ENCODE data around the gene CDC25C. TPM values are rescaled to one million over a fixed set of nuclear protein-coding genes. Genes with fewer than 3 reads are reported as not detected.
"Not testable (repeated sequence)": the region's sequence is repeated elsewhere in the genome, so short reads cannot be mapped to it uniquely, and the experiment has no call there.

CDC25C gene
- total RNA-seq, 2 experiments from 2014 or later = 19.2 to 21.1 TPM

DNA sequence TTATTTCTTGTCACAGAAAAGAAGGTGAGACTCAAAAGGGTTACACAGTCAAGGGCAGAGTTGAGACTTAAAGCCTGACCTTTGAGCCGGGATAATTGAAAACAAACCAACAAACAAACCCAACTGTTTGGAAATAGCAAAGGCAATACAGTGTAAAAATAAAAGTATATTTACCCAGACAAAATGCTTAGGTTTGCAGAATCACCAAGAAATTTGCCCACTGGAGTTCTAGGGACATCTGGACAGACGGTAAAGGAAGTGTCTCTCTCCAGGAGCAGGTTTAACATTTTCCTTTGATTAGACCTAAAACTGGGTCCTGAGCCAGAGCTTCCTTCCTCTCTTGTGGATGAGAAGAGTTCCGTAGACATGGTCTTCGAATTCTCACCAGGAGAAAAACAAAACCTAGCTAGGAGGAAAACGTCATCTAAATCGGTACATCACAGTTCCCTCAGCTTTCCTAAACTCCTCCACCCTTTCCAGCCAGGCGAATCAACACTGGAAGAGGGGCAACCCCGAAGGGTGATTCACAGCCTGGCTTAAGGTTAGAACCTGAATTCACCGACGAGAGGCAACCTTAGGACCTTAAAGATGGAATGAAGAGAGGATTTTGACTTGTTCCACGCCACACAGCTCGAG, 673 bp downstream of the CDC25C start:
- Histone ChIP-seq H3K4me1 (ENCODE audit: insufficient read depth, low read length, poor library complexity, severe bottlenecking) (peaks cover 15% of the 10 kb centered on the region), H4K20me1 (ENCODE audit: insufficient read depth, low read length) (no peaks in the 10 kb centered on the region), H3K9me2 (ENCODE audit: insufficient read depth, low read length) (no peaks in the 10 kb centered on the region), H3K36me3 (ENCODE audit: insufficient read depth, low read length) (peaks cover 14% of the 10 kb centered on the region; the same call in 1 of the 2 replicates), H3K79me2 (ENCODE audit: insufficient read depth, low read depth, low read length) (peaks cover 13% of the 10 kb centered on the region; the same call in 1 of the 2 replicates), H3K27ac (ENCODE audit: low read depth, low read length, poor library complexity, severe bottlenecking) (peak overlapping the region; percentile 54), H3K4me3 (ENCODE audit: low read depth, low read length, poor library complexity, severe bottlenecking) (peak overlapping the region; percentile 83), H2AFZ (ENCODE audit: low read length) (peak overlapping the region; percentile 82), H3K4me2 (ENCODE audit: low read length) (peak overlapping the region; percentile 80), H3K9me3 (ENCODE audit: low read length) (no peaks in the 10 kb centered on the region)
- intact Hi-C loops (cut with micrococcal nuclease; ENCODE audit: unreplicated experiment) = loop anchor here (5.0 kb wide), 2 partner anchors 119 to 299 kb away; partner anchors contain the start of genes CDC23 and FAM13B
- ChIA-PET CTCF (ENCODE audit: unreplicated experiment) (interaction anchor here (0.7 kb wide), 1 partner anchor 21 kb away, joined by 3 read pairs; the partner anchor contains the start of gene KDM3B), POLR2A (interaction anchor here (1.1 to 2.9 kb wide), 5 partner anchors 9 to 148 kb away, joined by 3 to 18 read pairs (median 5); no protein-coding TSS in a partner anchor)
- TF ChIP-seq, protein P1, sequence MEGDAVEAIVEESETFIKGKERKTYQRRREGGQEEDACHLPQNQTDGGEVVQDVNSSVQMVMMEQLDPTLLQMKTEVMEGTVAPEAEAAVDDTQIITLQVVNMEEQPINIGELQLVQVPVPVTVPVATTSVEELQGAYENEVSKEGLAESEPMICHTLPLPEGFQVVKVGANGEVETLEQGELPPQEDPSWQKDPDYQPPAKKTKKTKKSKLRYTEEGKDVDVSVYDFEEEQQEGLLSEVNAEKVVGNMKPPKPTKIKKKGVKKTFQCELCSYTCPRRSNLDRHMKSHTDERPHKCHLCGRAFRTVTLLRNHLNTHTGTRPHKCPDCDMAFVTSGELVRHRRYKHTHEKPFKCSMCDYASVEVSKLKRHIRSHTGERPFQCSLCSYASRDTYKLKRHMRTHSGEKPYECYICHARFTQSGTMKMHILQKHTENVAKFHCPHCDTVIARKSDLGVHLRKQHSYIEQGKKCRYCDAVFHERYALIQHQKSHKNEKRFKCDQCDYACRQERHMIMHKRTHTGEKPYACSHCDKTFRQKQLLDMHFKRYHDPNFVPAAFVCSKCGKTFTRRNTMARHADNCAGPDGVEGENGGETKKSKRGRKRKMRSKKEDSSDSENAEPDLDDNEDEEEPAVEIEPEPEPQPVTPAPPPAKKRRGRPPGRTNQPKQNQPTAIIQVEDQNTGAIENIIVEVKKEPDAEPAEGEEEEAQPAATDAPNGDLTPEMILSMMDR (conservative IDR thresholded peaks at IDR 0.05; ENCODE audit: low read length) = no peak
- no peak for TF ChIP-seq EZH2phosphoT487 (IDR thresholded peaks at IDR 0.05; ENCODE audit: borderline replicate concordance, low read depth, low read length)
- DNase-seq (ENCODE audit: low spot score) = no peak
- TSS peak; percentile 70 for BruUV-seq (replicated peaks)

DNA sequence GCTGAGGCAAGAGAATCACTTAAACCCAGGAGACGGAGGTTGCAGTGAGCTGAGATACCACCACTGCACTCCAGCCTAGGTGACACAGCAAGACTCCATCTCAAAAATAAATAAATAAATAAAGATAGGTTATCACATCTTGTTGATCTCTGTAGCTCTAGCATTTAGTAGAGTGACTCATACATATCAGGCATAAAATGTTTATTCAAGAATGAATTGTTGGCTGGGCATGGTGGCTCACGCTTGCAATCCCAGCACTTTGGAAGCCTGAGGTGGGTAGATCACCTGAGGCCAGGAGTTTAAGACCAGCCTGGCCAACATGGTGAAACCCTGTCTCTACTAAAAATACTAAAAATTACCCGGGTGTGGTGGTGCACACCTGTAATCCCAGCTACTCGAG, 13.4 kb downstream of the CDC25C start:
- H3K9me2 ChIP-seq (ENCODE audit: insufficient read depth, low read length); H3K27ac ChIP-seq (ENCODE audit: low read depth, low read length, poor library complexity, severe bottlenecking); H2AFZ ChIP-seq (ENCODE audit: low read length); DNase-seq (ENCODE audit: low spot score); H3K79me2 ChIP-seq (ENCODE audit: insufficient read depth, low read depth, low read length); H3K4me1 ChIP-seq (ENCODE audit: insufficient read depth, low read length, poor library complexity, severe bottlenecking); H4K20me1 ChIP-seq (ENCODE audit: insufficient read depth, low read length); CTCF ChIA-PET (ENCODE audit: unreplicated experiment); H3K4me3 ChIP-seq (ENCODE audit: low read depth, low read length, poor library complexity, severe bottlenecking); H3K9me3 ChIP-seq (ENCODE audit: low read length); POLR2A ChIA-PET; BruUV-seq (replicated peaks); H3K4me2 ChIP-seq (ENCODE audit: low read length); intact Hi-C loops (cut with micrococcal nuclease; ENCODE audit: unreplicated experiment): not testable (repeated sequence)
- H3K36me3 ChIP-seq (ENCODE audit: insufficient read depth, low read length) = peaks cover 44% of the 10 kb centered on the region

DNA sequence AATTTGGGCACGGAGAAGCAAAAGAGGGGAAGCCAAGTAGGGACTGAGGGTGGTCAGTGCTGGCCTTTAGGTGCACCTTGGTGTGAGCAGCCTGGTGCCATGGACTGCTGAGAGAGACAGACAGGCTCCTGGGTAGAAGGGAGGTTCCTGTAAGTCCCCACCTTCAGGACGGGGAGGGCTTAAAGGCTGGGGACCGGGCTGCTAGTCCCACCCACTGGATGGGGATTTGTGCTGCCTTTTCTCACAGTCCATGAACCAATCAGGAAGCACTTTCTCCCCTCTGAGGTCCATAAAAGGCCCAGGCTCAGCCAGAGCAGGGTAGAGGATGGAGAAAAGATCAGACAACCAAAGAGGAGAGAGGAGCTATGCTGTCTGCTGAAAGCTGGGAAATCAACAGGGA, 15.2 kb downstream of the CDC25C start:
- BruUV-seq (replicated peaks) = no TSS peak
- no peaks in the 10 kb centered on the region for H3K9me2 ChIP-seq (ENCODE audit: insufficient read depth, low read length)
- TF ChIP-seq, protein P1 (conservative IDR thresholded peaks at IDR 0.05; ENCODE audit: low read length) = no peak
- no peak for TF ChIP-seq EZH2phosphoT487 (IDR thresholded peaks at IDR 0.05; ENCODE audit: borderline replicate concordance, low read depth, low read length)
- no peaks in the 10 kb centered on the region for H4K20me1 ChIP-seq (ENCODE audit: insufficient read depth, low read length)
- ChIA-PET POLR2A (no interaction called here), CTCF (ENCODE audit: unreplicated experiment) (no interaction called here)
- no peaks in the 10 kb centered on the region for H3K79me2 ChIP-seq (ENCODE audit: insufficient read depth, low read depth, low read length)
- no peak overlapping the region for H3K4me3 ChIP-seq (ENCODE audit: low read depth, low read length, poor library complexity, severe bottlenecking)
- H3K36me3 ChIP-seq (ENCODE audit: insufficient read depth, low read length) = peaks cover 58% of the 10 kb centered on the region
- no peaks in the 10 kb centered on the region for H3K9me3 ChIP-seq (ENCODE audit: low read length)
- no peaks in the 10 kb centered on the region for H3K4me1 ChIP-seq (ENCODE audit: insufficient read depth, low read length, poor library complexity, severe bottlenecking)
- no peak overlapping the region for H3K27ac ChIP-seq (ENCODE audit: low read depth, low read length, poor library complexity, severe bottlenecking)
- no peak overlapping the region for H2AFZ ChIP-seq (ENCODE audit: low read length)
- no peak for DNase-seq (ENCODE audit: low spot score)
- no peak overlapping the region for H3K4me2 ChIP-seq (ENCODE audit: low read length)
- intact Hi-C loops (cut with micrococcal nuclease; ENCODE audit: unreplicated experiment) = no loop called here
